GM12875 (cell line): ENCODE results near the gene PSMD2.

Experiments
- H3K4me3 ChIP-seq: one replicate; pipeline ENCODE4 v1.5.1; 2011; ENCODE audit warnings: low read depth, low read length, control low read depth
- CTCF ChIP-seq: IDR thresholded peaks from 2 replicates; pipeline ENCODE4 v1.5.1; 2011; ENCODE audit warnings: low read depth, mild to moderate bottlenecking, control low read depth, inconsistent platforms, low read length, moderate library complexity, borderline replicate concordance; ENCODE audit not compliant: insufficient read depth

Gene PSMD2

GRCh38 chr3:184349563-184350470, 50.8 kb downstream of the PSMD2 start:
- H3K4me3 ChIP-seq, result no peak overlapping the region
- no peak for TF ChIP-seq CTCF

GRCh38 chr3:184350618-184351017, 51.6 kb downstream of the PSMD2 start:
- no peak overlapping the region for H3K4me3 ChIP-seq
- no peak for TF ChIP-seq CTCF

- H3K4me3 ChIP-seq, result no peak overlapping the region
- TF ChIP-seq CTCF, result no peak
Observed at GRCh38 chr3:184351511-184352148, 52.6 kb downstream of the PSMD2 start.

GRCh38 chr3:184352149-184352785, 53.2 kb downstream of the PSMD2 start:
- TF ChIP-seq CTCF, result no peak
- no peak overlapping the region for H3K4me3 ChIP-seq

- TF ChIP-seq CTCF, result no peak
- no peak overlapping the region for H3K4me3 ChIP-seq
Observed at GRCh38 chr3:184352897-184353545, 54.0 kb downstream of the PSMD2 start.

GRCh38 chr3:184353546-184353941, 54.5 kb downstream of the PSMD2 start:
- no peak overlapping the region for H3K4me3 ChIP-seq
- no peak for TF ChIP-seq CTCF
